ENCODE data around the gene CDH24.
A peak's percentile ranks its signal among the peaks of the same experiment; 100 is the strongest.

CDH24 gene

DNA sequence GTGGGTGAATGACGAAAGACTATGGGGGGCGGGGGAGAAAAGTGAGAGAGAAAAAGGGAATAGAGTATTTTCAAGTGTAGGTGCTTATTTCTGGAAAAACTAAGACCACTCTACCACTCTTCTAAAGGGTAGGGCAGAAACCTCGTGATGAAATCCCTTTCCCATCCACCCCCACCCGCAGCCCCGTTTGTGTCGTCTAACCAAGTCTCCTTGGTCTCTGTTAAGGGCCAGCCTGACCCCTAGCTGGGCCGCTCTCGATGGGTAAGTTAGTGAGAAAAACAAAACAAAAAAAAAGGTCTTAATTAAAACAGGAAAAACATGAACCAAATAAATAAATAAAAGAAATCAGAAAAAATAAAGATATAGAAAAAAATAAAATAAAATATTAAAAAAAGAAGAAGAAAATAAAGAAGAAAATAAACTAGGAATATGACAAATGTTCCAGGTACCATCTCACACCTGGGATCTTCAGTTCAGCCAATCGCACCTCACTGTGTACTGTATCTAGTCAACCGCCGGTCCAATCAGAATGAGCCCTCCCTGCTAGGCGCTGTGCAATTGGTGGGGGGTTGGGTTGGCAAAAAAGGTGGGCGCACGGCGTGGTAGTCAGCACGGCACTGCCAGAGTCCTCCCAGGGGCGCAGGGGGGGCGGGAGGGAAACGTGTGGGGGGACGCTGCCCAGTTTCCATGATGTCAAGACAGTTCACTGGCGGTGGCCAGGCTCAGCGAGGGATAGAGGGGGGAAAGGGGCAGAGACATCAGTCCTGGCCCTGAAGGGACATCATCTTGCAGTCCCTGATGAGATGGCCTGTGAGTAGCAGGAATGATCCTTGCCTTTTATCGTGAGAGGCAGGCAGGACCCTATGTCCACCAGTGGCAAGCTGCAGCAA lies 9.8 kb upstream of the CDH24 start:
- no peak overlapping the region for H3K27ac ChIP-seq
- no peak for DNase-seq (ENCODE audit: low read depth, low spot score)

DNA sequence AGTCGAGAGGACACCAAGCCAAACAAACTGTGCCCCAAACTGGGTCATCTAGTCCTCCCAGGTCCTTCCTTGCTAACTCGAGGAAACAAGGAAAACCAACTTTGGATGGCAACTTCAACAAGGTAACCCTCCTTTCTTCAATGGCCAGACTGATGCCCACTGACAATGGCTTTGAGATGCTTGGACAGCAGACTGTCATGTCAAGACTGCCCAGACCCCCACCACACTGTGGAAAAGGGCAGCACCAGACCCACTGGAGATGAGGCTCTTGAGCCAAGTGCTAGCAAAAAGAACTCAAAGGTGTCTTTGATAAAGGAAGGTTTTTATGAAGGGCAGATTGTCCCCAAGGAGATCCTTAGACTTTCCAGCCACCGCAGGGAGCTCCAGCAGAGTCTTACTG lies 9.0 kb upstream of the CDH24 start:
- no peak for DNase-seq (ENCODE audit: low read depth, low spot score)
- H3K27ac ChIP-seq = no peak overlapping the region

DNA sequence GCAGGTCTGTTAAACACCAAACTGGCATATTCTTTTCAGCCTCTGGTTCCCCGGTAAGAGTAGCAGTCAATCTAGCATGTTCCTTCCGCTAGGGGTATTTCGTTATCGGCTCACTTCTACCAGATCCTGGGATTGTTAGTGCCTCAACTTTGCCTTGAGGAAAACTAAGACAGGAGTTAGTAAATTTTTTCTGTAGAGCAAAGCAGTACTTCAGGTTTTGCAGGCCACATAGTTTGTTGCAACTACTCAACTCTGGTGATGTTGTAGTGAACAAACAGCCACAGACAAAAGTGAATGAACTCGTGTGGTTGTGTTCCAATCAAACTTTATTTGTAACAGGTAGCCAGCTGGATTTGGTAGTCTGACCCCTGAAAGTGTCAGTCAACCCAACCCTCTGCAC lies 6.3 kb upstream of the CDH24 start:
- H3K27ac ChIP-seq = peak overlapping the region; percentile 65
- DNase-seq (ENCODE audit: low read depth, low spot score) = no peak

DNA sequence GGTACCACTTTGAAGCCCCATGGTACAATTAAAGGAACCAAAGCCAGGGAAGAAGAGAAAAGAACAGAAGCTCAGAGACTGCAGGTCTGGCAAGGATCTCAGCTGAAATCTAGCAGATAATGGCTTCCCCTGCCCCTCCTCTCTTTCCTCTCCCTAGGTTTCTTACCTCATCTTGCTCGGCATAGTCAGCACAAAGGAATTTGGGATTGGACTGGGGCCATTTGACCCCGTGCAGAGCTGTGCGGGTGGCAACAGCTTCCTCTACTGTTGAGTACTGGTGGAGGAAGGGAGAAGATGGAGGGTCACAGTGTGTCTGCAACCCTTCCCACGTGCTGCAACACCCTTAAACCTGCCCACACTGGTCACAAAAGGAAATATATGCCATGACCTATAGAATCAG lies 4.7 kb upstream of the CDH24 start:
- DNase-seq (ENCODE audit: low read depth, low spot score) = peak; percentile 57
- H3K27ac ChIP-seq = peak overlapping the region; percentile 65

DNA sequence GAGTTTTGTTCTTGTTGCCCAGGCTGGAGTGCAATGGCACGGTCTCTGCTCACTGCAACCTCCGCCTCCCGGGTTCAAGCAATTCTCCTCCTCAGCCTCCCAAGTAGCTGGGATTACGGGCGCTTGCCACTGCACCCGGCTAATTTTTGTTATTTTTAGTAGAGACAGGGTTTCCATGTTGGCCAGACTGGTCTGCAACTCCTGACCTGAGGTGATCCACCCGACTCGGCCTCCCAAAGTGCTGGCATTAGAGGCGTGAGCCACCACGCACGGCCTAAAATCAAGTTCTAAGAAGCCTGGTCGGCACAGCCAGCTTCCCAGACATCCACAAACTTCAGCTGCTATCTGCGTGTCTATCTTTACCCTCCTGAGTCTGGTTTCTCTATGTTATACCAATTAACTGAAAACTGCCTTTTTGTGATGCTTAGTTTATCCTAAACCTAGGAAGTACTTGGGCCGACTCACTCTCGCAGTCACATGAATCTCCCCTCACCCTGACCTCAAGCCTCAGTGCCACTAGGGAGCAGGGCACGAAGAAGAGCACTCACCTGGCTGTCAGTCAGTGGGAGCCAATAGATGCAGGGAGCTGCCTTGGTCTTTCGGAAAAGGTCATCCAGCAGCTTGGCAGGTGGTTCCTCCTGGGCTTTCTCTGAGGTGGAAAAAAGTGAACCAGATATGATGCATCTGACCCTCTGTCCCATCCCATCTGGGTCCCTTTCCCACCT lies 3.4 kb upstream of the CDH24 start:
- H3K27ac ChIP-seq = no peak overlapping the region
- DNase-seq (ENCODE audit: low read depth, low spot score) = no peak

DNA sequence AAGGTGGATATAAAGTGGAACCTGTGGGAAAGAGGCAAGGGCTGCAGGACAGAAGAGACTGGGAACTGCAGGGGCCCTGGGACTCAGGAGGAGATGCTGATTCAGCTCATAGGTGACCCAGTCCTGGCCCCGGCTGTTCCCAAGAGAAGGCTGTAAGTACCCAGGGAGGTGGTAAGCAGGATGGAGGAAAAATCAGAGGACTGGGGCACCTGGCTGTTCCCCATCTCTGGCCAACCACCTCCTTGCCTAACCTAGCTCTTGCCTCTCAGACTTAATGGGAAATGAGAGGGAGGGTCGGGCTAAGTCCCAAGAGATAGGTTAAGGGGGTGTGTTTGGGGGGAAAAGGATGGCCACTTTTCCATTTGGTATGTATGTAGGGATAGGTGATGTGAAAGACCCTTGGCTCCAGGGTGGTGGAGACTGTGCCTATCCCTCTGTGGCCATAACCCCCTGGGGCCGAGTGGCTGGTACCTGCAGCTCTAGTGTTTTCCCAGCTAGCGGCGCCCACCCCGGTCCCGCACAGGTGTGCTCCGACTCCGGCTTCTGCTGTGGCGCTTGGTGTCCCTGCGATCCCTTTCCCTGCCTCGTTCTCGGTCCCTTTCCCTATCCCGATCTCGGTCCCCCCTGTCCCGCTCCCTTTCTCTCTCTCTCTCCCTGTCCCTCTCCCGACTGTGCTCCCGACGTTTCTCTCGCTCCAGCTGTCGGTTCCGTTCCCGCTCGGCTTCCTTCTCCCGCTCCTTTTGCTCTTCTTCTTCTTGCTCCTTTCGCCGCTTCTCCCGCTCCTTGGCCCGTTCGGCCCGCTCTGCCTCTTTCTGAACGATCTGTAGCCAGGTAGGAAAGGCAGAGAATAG lies 1.6 kb upstream of the CDH24 start:
- peak overlapping the region; percentile 47 for H3K27ac ChIP-seq
- DNase-seq (ENCODE audit: low read depth, low spot score) = no peak

DNA sequence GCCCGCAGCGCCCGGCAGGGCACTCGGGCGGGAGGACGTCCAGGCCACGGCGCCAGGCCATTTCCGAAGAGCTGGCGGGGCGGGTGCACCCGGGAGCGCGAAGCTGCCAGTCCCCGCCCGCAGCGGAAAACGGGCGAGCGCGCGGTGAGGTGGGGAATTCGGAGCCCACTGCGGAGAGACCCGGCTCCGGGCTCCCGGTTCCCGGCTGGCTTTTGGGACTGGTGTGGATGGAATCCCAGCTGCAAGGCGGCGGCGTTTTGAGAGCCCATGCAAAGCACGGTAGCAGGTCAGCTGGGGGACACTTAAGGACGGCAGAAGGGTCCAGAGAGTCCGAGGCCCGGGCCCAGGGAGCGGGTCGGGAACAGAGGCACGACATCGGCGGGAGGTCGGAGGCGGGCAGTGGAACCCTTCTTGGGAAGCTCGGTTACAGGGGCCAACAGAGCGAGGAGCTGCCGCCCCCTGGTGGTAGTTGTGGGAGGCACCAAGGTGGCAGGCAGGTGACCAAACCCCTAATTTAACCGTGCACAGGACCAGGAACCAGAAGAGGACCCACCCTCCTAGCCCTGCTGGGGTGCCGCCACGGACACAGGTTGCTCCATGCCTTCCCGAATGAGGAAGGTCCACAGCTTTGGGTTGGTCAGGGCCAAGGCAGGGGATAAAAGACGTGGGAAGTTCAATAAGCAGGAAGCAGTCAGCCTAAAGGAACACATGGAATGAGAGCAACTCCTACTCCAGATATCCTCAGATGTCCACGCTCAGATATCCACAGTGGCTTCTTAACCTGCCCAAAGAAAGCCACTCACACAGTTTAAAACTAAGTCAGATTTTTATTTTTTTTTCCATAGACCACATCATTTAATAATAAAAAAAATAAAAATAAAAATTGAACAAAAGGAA lies 685 bp upstream of the CDH24 start:
- H3K27ac ChIP-seq = peak overlapping the region; percentile 47
- DNase-seq (ENCODE audit: low read depth, low spot score) = no peak

DNA sequence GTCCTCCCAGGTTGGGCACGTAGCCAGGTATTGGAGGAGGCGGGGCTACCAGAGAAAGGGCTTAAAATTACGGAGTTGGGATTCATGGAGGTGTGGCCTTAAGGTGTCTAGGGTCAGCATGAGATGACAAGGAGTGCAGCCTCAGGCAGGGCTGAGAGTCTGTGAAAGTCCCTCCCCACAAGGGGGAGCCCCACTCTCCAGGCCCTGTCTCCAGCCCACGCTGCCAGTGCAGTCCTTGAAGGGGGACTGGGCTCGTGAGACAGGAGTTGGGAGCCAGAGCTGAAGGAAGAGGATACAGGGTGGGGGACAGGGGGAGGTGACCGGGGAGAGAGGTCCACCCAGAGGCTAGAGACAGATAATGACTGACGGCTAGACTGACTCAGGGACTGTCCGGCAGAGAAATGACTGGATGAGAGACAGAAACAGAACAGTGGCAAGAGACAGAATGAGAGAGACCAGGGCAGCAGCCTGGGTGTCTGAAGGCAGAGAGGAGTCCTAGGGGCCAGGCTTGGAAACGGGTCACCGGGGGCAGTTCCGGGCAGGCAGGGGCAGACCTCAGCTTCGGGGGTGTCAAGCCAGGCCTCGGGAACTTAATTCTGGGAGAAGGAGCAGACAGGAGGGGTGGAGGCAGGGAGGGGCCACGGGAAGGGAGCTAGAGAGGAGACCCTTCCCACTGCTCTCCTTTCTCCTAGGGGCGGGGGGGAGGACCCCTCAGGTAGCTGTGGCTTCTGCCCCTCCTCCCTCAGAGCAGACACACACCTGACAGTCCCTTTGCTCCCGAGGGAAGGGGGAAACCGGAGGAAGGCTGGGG lies 970 bp downstream of the CDH24 start:
- no peak for DNase-seq (ENCODE audit: low read depth, low spot score)
- H3K27ac ChIP-seq = no peak overlapping the region

DNA sequence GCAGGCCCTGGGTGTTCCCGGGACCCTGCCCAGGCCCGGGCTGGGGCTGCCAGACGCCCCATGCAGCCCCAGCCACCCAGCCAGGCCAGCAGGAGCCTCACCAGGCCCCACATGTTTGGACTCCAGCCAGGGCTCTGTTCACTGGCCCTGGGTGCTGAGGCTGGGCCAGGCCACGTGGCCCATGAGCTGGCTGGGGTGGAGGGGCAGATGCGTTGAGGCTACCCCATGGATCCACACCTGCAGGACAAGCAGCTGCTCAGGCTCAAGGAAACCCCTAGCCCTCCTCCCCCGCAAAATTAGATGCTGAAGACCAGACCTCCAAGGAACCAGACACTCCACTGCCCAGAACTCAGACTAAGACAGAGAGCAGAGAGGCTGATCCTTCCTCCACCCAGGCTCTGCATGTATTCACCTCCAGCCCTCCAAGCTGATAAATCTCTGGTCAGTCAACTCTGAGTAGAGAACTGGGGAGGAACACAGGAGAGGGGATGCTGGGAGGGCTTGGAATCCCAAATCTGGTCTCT lies 1.6 kb downstream of the CDH24 start:
- DNase-seq (ENCODE audit: low read depth, low spot score) = no peak
- H3K27ac ChIP-seq = no peak overlapping the region

DNA sequence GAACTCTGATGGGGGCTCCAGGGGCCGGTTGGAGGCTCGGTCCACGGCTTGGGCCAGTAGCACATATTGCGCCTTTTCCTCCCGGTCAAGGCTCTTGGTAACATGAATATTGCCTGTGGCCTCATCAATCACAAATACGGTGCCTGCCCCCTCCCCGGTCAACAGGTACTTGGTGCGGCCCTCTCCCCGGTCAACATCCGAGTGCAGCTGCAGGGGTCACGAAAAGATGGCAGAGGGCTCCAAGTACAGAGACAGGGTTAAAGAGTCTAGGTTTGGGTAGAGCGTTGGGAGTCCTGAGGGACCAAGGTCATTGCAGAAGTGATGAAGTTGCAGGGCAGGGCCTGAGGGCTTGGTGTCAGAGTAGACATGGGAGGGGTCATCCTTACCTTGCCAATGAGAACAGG lies 2.2 kb downstream of the CDH24 start:
- H3K27ac ChIP-seq = no peak overlapping the region
- no peak for DNase-seq (ENCODE audit: low read depth, low spot score)

DNA sequence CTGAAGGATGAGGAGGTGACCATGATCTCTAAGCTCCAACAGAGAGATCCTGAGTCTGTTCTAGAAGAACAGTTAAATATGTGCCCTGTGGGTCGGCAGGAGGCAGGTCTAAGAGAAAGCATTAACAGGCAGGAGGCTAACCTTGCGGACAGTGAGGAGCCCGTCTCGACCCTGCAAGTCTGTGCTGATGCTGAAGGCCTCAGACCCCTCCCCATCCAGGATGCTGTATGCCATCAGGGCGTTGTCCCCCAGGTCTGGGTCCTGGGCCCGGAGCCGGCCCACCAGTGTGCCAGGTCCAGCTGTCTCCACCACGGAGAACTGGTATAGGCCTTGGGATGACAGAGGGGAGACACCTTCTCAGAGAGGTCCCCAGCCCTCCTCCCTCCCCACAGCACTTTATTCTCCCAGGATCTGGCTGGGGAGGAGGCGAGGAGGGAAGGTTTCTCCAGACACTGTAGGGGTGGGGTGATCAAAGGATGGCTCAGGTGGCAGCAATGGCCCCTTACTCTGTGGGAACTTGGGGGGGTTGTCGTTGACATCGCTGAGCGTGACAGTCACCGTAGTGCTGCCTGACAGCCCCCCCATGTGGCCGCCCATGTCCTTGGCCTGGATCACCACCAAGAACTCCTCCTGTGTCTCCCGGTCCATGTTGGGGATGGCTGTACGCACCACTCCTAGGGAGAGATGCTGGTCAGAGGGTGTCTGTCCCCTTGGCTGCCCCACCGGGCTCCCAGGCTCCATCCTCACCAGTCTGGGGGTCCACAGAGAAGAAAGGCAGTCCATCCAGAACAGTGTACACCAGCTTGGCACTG lies 3.1 kb downstream of the CDH24 start:
- DNase-seq (ENCODE audit: low read depth, low spot score) = no peak

DNA sequence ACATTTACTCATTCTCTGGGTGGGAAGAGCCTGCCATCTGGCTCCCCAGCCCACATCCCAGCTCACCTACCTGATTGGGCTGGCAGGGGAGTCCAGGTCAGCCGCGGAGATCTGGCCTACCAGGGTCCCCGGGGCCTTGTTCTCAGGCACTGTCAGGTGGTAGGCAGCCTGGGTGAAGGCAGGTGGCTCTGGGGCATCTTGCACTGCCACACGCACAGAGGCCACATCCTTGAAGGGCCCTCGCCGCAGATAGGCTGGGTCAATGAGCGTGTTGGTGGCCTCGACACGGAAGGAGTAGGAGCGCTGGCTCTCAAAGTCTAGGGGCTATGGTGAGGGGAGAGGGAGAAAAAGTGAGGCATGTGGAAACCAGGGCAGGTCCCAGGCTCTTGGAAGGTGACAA lies 3.9 kb downstream of the CDH24 start:
- no peak for DNase-seq (ENCODE audit: low read depth, low spot score)
- no peak overlapping the region for H3K27ac ChIP-seq

More for the DNA sequence above, 3.1 kb downstream of the CDH24 start:
- no peak overlapping the region for H3K27ac ChIP-seq

DNA sequence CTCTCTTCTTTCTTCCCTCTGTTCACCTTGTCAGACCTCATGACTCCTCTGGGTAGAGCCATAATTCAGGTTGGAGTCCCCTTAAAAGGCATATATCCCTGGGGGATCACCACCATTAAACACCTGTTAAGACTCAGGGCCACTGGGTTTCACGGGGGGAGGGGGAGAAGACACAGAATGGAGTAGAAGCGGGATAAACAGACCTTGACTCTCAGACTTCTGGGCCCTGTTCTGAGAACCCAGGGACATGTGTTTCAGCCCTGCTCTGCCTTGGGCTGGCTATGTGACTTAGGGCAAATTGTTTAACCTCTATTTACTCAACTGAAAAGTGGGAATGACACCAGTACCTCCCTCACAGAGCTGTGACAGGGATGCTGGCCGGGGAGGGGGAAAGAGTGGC lies 4.6 kb downstream of the CDH24 start:
- DNase-seq (ENCODE audit: low read depth, low spot score) = no peak
- H3K27ac ChIP-seq = no peak overlapping the region

DNA sequence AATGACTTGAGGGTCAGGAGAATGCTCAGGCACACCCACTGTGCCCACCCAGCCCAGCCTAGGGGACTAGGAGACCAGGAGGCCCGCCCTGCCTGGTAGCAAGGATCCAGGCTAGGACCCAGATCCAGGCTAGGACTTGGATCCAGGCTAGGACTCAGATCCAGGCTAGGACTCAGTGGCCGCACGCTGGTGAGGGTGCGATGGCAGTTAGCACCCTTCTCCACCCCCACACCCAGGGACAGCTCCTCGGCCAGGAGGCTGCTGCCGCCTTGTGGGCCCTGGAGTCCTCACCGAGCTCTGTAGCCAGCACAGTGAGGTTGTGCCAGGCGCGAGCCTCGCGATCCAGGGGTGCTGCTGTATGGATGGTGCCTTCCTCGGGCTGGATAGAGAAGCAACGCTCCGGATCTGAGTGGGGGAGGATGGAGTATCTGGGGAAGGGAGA lies 5.1 kb downstream of the CDH24 start:
- H3K27ac ChIP-seq = no peak overlapping the region
- no peak for DNase-seq (ENCODE audit: low read depth, low spot score)

DNA sequence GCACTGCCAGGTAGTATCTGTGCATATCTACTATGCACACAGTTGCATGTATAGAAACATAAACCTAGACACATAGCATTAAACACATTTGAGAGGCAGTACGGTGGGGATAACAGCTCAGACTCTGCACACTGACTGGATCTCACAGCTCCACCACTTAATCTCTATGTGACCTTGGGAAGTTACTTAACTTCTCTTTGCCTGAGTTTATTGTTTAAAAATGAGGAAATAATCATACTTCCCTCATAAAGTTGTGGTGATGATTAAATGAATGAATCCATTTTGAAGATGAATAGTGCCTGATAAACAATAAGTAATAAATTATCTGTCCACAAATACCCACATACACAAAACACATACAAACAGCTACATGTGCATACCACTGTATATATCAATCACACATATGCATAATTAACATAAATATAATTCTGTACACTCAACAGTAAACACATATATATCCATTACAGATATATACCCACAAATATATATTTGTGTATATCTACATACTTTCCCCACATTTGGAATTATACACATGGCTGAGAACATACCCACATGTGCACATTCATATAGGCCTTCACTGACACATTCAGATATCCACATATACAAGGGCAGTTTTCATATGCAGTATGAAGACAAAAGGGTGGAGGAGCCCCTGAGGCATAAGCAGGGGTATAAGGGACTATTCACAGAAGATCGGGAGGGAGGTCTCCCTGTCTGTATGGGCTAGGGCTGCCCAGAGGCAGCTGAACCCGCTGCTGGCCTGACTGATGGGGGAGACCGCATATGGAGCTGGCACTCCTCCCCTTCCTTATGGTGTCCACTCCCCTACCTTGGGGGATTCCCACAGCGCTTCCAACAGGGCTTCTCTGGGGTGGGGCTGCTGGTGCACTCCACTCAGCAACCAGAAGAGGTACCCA lies 5.9 kb downstream of the CDH24 start:
- DNase-seq (ENCODE audit: low read depth, low spot score) = no peak
- H3K27ac ChIP-seq = no peak overlapping the region

DNA sequence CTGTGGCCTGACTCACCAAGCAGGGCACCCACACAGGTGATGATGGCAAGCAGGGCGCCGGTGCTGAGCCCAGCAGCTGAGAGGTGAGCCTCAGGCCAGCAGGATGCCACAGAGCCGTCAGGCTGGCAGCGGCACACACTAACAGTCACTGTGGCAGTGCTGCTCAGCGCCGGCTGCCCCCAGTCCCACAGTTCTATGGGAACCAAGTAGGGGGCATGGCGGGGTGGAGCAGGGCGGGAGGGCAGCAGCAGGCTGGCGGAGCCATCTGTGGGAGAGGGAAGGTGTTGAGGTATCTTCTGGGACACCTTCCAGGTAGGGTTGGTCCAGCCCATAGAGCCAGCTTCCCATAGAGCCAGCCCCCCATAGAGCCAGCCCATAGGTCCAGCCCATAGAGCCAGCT lies 8.3 kb downstream of the CDH24 start:
- H3K27ac ChIP-seq = no peak overlapping the region
- DNase-seq (ENCODE audit: low read depth, low spot score) = no peak

Data from epithelial cell of prostate (primary cell).